Uterus (tissue), 2 donors: ENCODE results near the gene ANKRD33B.

Experiments used
- CTCF ChIP-seq, 4 experiments: fragments of 200-600 bp in 2 of 4; fragments of 450-650 bp in 2 of 4; sonication (generic) in 2 of 4; IDR thresholded peaks; one replicate each; pipeline ENCODE4 v1.5.1; 2016 to 2019; ENCODE audit warnings: antibody characterized with exemption in 4 of 4, mild to moderate bottlenecking in 2 of 4, moderate library complexity in 1 of 4
- POLR2A ChIP-seq, 2 donors: fragments of 450-650 bp; IDR thresholded peaks; one replicate each; pipeline ENCODE4 v1.6.1; 2016; ENCODE audit warnings: antibody characterized with exemption in 2 of 2, mild to moderate bottlenecking in 1 of 2, moderate library complexity in 1 of 2

DNA sequence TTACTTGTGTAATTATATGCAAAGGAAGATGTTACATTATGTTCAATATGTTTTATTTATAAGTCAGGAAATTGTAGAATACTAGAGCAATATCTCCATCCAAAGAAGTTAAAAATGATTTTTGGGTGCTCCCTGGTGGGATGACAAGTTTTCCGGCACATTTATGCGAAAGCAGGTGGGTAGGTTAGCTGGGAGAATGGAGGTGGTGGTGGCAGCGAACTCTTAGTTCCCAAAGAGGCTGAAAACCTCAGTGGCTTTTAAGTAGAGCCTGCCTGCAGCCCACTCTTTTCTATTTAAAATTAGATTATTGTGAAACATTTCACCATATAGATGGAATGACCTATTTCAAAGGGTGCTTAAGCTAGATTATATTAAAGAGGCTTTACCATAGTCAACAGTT, 51.8 kb downstream of the ANKRD33B start:
- TF ChIP-seq POLR2A (IDR thresholded peaks at IDR 0.05) (no peak), CTCF (IDR thresholded peaks at IDR 0.05) (no peak)
